LNCAP (cell line): ENCODE measurements around the gene CREBBP.

Experiments used
- TF ChIP-seq, protein P1 (sequence below): fragments of 450-650 bp; IDR thresholded peaks from 2 replicates; pipeline ENCODE4 v1.5.1; 2017; ENCODE audit warnings: mild to moderate bottlenecking

The CREBBP gene

DNA sequence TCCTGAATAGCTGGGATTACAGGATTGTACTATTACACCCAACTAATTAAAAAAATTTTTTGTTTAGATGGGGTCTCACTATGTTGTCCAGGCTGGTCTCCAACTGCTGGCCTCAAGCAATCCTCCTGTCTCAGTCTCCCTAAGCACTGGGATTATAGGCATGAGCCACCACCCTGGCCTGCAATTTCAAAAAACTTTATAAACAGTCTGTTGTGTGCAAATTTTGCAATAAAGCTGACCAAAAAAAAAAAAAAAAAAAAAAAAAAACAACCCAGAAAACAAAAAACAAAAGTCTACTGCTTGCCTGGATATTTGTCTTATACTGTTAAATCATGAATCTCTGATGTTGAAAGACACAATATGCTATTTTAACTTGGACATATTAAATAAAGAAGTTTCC is 4.4 kb downstream of the CREBBP start:
- TF ChIP-seq, protein P1, sequence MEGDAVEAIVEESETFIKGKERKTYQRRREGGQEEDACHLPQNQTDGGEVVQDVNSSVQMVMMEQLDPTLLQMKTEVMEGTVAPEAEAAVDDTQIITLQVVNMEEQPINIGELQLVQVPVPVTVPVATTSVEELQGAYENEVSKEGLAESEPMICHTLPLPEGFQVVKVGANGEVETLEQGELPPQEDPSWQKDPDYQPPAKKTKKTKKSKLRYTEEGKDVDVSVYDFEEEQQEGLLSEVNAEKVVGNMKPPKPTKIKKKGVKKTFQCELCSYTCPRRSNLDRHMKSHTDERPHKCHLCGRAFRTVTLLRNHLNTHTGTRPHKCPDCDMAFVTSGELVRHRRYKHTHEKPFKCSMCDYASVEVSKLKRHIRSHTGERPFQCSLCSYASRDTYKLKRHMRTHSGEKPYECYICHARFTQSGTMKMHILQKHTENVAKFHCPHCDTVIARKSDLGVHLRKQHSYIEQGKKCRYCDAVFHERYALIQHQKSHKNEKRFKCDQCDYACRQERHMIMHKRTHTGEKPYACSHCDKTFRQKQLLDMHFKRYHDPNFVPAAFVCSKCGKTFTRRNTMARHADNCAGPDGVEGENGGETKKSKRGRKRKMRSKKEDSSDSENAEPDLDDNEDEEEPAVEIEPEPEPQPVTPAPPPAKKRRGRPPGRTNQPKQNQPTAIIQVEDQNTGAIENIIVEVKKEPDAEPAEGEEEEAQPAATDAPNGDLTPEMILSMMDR: no peak

DNA sequence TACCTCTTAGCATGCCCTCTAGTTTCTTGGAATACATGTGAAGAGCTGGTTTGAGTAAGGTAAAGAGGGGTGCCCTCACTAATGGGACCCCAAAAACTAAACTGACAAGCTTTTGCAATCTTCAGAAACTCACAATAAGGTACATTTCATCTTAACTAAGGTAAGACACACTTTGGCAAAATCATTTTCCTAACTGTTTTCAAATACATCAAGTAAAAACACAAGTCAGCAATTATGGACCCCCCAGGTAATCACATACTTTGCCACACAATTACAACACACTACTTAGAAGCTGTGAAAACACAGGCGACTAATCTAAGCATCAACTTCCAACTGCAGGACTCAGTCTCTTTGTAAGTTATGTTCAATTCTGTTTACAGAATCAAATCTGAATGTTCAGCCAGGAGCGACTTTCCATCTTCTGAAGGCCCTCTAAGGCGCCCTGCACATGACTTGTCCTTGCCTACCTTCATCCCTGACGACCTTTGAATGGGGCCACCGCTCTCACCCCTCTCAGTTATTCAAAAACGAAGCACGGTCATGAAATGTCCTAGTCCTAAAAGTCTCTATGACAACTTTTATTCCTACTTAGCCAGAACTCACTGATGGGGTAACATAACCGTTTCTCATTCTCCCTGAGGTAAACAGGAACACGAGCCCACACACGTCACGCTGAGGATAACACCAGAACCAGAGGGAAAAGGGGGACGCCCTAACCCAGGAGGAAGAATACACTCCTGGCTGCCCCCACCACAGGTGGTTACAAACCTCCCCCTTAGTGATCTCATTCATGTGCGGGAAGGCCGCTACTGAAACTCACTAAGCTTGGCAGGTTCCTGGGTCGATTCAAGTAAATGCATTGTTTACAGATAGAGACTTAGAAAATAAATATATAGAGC is 5.5 kb downstream of the CREBBP start:
- TF ChIP-seq, protein P1: no peak

DNA sequence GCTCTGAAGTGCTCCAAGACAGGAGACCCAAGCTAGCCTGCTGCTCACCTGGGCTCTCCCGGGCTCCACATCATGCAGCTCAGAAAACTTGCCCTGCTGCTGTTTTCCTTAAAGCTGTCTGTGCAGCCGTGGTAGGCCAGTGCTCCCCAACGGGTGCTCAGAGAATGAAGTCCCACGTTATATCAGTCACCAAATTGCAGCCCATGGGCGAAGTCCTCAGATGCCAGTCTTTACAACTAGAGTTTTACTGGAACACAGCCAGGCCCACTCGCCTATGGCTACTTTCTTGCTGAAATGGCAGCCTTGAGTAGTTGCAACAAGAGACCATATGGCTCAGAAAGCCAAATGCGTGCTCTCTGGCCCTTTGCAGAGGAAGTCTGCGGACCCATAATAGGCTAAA is 6.3 kb downstream of the CREBBP start:
- TF ChIP-seq, protein P1: no peak

DNA sequence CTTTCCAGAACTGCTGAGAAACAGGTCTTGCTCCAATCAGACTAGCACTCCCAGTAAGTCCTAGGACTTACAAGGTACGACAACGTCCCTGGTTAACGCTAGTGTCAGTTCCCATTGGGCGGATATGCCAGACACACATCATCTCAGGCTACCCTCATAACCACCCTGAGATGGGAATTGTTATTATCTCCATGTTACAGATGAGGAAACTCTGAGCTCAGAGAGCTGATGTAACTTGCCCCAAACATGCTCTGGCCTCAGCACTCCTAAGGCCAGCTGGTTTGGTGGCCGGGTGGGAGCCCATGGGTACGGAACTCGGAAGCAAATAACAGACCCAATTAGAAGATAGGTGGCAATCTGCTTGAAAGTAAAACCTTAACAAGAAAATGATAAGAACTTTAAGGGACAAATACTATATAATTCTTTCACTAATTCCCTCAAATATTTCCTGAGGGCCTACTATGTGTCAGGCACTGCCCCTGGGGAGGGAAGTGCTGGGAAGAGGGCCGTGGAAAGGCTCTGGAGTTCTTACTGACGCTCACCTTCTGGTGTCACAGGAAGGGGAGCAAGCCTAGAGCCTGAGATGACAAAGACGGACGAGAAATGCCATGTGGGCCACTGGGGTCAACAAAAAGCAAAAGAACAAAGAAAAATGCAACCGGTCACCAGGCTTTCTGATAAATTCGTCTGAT is 6.9 kb downstream of the CREBBP start:
- TF ChIP-seq, protein P1: no peak

DNA sequence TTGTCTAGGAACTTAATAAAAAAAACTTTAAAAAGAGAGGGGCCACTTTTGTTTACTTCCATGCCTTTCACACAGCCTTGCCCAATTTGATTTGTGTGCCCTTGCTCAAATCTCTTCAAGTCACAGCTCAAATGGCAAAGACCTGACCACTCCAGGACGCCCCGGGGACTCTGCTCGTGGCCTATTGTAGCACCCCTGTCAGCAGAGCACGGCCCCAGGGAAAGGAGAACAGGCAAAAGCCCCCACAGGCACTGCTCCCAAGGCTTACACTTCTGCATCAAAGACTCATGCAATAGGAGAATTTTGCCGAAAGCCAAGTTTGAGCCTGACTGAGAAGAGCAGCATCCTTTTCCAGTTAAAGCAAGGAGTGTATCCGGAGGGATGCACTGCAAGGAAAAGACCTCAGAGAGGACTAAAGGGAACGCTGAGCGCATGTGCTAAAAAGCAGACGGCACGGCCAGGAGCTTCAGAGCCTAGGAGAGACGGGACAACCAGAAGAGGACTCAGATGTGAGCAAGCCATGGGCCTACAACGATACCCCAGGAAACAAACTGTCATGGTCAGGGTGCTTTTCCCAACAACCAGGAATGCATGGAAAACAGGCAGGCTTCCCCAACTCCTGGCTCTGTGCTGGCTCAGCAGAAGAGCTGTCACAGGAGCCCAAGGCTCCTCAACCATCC is 8.2 kb downstream of the CREBBP start:
- TF ChIP-seq, protein P1: no peak

DNA sequence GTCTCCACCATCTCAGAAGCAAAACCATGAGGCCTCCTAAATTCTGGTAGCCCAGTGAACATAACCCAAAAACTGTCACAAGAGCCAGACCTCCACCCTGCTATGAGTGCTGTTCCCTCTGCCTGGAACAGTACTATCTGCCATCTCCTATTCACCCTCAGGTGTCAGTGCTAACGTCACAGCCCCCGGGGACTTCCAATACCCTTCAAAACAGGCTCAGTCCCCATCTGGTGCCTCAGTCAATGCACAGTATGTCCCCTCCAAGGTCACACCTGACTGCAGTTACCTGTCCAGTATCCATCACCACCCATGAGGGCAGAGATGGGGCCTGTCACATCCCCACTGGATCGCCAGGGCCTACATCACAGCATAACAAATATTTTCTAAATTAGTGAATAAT is 11.5 kb downstream of the CREBBP start:
- TF ChIP-seq, protein P1: no peak

DNA sequence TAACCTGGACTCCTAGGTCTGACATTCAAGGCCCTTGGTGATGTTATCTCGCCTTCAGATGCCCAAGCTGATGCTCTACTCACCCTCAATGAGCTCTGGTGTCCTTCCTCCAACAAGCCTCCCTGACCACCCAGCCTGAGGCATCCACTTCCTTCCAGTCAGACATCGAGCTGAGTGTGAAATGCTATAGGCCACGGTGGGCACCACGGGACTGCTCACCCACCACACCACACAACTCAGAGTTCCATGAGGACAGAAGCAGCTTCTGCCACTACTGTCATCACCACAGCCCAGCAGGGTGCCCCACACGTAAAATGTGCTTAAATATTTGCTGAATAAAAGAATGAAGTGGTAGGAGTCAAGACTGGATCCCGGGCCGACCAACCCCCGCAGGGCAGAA is 12.0 kb downstream of the CREBBP start:
- TF ChIP-seq, protein P1: no peak
